Type B pancreatic cell (in vitro differentiated cells): Measurements from ENCODE around the gene PPP1R37. TPM values are rescaled to one million over a fixed set of nuclear protein-coding genes. Genes with fewer than 3 reads are reported as not detected.
"Not testable (repeated sequence)": the region's sequence is repeated elsewhere in the genome, so short reads cannot be mapped to it uniquely, and the experiment has no call there.

ENCODE experiments used
- DNase-seq: peaks from one replicate; pipeline ENCODE4 v3.0.0; 2021; ENCODE audit warnings: mixed read lengths; ENCODE audit not compliant: unreplicated experiment; ENCODE audit errors: extremely low spot score
- H3K27ac Mint-ChIP-seq: 2 replicates; pipeline ENCODE4 v1.8.0; 2021; ENCODE audit warnings: mild to moderate bottlenecking, mixed read lengths
- H3K27me3 Mint-ChIP-seq: 2 replicates; pipeline ENCODE4 v1.8.0; 2021; ENCODE audit warnings: mixed read lengths
- H3K36me3 Mint-ChIP-seq: 2 replicates; pipeline ENCODE4 v1.8.0; 2021; ENCODE audit warnings: mixed read lengths
- H3K4me1 Mint-ChIP-seq: one replicate; pipeline ENCODE4 v1.8.0; 2021; ENCODE audit warnings: mixed read lengths; ENCODE audit not compliant: unreplicated experiment
- H3K4me3 Mint-ChIP-seq: 2 replicates; pipeline ENCODE4 v1.8.0; 2021; ENCODE audit warnings: mild to moderate bottlenecking, mixed read lengths
- H3K9me3 Mint-ChIP-seq: 2 replicates; pipeline ENCODE4 v1.8.0; 2021; ENCODE audit warnings: mixed read lengths
- total RNA-seq: library from RNA; stranded (reverse); gene quantifications from 2 replicates; pipeline ENCODE4 v1.2.1, GENCODE V29; 2021; ENCODE audit warnings: low replicate concordance
- TF ChIP-seq, protein P1 (sequence below): fragments of 200-600 bp; sonication (generic); conservative IDR thresholded peaks from 2 replicates; pipeline ENCODE4 v1.5.0; 2021; ENCODE audit warnings: antibody characterized with exemption, mild to moderate bottlenecking

Gene PPP1R37
- total RNA-seq, 1 donor from 2014 or later, result 44.7 TPM

DNA sequence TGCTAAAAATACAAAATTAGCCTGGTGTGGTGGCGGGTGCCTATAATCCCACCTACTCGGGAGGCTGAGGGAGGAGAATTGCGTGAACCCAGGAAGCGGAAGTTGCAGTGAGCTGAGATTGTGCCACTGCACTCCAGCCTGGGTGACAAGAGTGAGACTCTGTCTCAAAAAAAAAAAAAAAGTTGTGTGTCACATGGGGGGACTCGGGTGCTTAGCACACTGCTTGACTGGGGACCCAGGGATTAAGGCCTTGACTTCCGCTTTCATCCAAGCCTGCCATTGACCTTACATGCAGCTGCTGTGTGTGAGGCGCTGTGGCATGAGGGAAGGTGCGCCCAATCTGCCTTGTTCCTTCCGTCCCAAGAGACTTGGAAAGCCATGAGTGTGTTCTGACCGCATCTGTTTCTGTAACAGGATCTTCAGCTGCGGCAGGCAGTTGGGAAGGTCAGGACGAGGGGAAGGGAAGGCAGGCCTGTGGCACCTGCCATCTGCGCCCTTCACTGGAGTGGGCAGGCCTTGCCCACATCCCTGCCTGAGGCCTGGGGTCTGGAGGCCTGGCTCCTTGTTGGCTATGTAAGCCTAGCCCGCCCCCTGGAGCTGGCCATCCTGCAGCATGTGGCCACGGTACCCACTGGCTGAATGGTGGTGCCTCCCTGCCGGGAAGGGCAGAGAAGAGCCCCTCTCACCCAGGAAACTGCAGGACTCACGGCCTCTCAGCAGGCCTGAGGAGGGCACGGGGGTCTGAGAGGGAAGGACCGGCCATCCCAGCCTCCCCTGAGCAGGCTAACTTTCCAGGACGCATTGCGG, 23.0 kb downstream of the PPP1R37 start:
- Mint-ChIP-seq H3K27ac (peak overlapping the region; percentile 66), H3K27me3 (no peaks in the 10 kb centered on the region), H3K36me3 (no peaks in the 10 kb centered on the region), H3K4me1 (peaks cover 24% of the 10 kb centered on the region), H3K4me3 (peak overlapping the region; percentile 47), H3K9me3 (no peaks in the 10 kb centered on the region)
- no peak for DNase-seq
- TF ChIP-seq, protein P1, sequence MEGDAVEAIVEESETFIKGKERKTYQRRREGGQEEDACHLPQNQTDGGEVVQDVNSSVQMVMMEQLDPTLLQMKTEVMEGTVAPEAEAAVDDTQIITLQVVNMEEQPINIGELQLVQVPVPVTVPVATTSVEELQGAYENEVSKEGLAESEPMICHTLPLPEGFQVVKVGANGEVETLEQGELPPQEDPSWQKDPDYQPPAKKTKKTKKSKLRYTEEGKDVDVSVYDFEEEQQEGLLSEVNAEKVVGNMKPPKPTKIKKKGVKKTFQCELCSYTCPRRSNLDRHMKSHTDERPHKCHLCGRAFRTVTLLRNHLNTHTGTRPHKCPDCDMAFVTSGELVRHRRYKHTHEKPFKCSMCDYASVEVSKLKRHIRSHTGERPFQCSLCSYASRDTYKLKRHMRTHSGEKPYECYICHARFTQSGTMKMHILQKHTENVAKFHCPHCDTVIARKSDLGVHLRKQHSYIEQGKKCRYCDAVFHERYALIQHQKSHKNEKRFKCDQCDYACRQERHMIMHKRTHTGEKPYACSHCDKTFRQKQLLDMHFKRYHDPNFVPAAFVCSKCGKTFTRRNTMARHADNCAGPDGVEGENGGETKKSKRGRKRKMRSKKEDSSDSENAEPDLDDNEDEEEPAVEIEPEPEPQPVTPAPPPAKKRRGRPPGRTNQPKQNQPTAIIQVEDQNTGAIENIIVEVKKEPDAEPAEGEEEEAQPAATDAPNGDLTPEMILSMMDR, result no peak

GRCh38 chr19:45117167-45117594, 24.2 kb downstream of the PPP1R37 start:
- TF ChIP-seq, protein P1, result no peak
- Mint-ChIP-seq H3K27ac (peak overlapping the region; percentile 50), H3K36me3 (no peaks in the 10 kb centered on the region), H3K27me3 (no peaks in the 10 kb centered on the region), H3K4me1 (peaks cover 29% of the 10 kb centered on the region), H3K9me3 (no peaks in the 10 kb centered on the region), H3K4me3 (peak overlapping the region; percentile 7)
- no peak for DNase-seq

DNA sequence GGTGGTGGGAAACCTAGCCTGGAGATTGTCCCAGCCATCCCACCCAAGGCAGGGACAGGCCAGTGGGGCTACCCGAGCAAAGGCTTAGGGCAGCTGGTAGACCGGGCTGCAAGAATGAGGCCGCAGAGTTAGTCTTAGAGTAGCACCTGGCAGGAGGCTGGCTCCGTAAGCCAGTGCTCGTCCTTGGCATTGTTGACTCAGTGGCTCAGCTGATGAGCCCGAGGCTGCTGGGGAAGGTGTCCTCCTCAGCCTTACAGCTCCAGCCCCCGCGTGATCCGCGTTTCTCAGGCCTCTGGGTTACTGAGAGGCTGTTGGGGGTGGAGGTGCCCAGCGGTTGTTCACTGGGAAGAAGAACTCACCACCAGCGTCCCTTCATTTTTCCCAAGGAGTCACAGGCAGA, 24.7 kb downstream of the PPP1R37 start:
- no peaks in the 10 kb centered on the region for H3K36me3 Mint-ChIP-seq

DNA sequence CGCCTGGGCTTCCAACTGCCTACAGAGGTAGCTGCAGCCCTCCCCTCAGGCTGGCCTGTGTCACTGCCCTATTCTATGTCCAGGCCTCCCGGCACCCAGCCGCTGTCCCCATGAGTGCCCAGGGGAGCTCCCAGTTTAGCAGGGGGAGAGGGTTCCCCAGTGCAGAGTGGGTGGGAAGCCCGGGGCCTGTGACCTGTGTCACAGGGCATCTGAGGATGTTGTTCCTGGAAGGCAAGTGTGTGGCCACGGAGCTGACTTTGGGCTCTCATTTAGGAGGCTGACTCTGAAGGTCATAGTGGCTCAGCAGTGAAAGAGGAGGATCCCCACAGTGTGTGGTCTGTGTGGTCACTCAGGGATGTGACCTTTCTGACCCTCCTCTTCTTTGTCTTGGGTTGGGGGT, 25.1 kb downstream of the PPP1R37 start:
- Mint-ChIP-seq H3K4me1 (peaks cover 33% of the 10 kb centered on the region), H3K4me3 (no peak overlapping the region), H3K27ac (peak overlapping the region; percentile 67), H3K9me3 (no peaks in the 10 kb centered on the region), H3K27me3 (no peaks in the 10 kb centered on the region), H3K36me3 (no peaks in the 10 kb centered on the region)
- TF ChIP-seq, protein P1, result no peak
- DNase-seq, result no peak

More for the DNA sequence above, 24.7 kb downstream of the PPP1R37 start:
- Mint-ChIP-seq H3K9me3 (no peaks in the 10 kb centered on the region), H3K4me3 (no peak overlapping the region), H3K27me3 (no peaks in the 10 kb centered on the region), H3K27ac (peak overlapping the region; percentile 67), H3K4me1 (peaks cover 33% of the 10 kb centered on the region)
- TF ChIP-seq, protein P1, result no peak
- no peak for DNase-seq

GRCh38 chr19:45118591-45119355, 25.8 kb downstream of the PPP1R37 start:
- not testable (repeated sequence) for H3K27me3 Mint-ChIP-seq, DNase-seq, H3K36me3 Mint-ChIP-seq, H3K9me3 Mint-ChIP-seq, H3K4me3 Mint-ChIP-seq
- Mint-ChIP-seq H3K4me1 (peaks cover 38% of the 10 kb centered on the region), H3K27ac (peak overlapping the region; percentile 50)

- DNase-seq, result no peak
- Mint-ChIP-seq H3K9me3 (no peaks in the 10 kb centered on the region), H3K4me1 (peaks cover 46% of the 10 kb centered on the region), H3K27me3 (no peaks in the 10 kb centered on the region), H3K4me3 (no peak overlapping the region), H3K36me3 (no peaks in the 10 kb centered on the region), H3K27ac (peak overlapping the region; percentile 50)
- TF ChIP-seq, protein P1, result no peak
These were observed 26.6 kb downstream of the PPP1R37 start for GRCh38 chr19:45119582-45119981.
